GM18505 (cell line): Measurements from ENCODE around the gene POLR3A.

Experiments used
- ATAC-seq: cut with Tn5 transposase; IDR thresholded peaks from one replicate; pipeline ENCODE4 v1.9.1; 2021; ENCODE audit not compliant: unreplicated experiment
- POLR2A ChIP-seq: IDR thresholded peaks from 4 replicates; pipeline ENCODE4 v1.6.1; 2011; ENCODE audit warnings: borderline replicate concordance; ENCODE audit not compliant: insufficient read depth, insufficient read length; ENCODE audit errors: extremely low read depth

The POLR3A gene

DNA sequence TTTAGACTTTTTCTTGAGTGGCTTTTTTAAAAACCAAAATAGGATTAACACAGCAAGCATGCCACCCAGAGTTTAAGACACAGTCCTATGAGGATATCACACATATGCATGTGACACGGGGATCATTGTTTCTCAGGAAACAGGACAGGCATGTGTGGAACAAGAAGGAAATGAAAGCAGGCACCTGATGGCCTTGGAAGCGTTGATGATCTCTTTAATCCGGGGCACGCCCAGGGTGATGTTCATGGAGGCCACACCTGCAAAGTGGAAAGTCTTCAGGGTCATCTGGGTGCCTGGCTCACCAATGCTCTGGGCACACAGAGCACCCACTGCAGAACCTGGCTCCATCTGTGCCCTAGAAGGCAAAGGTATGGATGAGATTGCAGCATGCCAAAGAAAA is 44.3 kb downstream of the POLR3A start:
- ATAC-seq, result no peak

DNA sequence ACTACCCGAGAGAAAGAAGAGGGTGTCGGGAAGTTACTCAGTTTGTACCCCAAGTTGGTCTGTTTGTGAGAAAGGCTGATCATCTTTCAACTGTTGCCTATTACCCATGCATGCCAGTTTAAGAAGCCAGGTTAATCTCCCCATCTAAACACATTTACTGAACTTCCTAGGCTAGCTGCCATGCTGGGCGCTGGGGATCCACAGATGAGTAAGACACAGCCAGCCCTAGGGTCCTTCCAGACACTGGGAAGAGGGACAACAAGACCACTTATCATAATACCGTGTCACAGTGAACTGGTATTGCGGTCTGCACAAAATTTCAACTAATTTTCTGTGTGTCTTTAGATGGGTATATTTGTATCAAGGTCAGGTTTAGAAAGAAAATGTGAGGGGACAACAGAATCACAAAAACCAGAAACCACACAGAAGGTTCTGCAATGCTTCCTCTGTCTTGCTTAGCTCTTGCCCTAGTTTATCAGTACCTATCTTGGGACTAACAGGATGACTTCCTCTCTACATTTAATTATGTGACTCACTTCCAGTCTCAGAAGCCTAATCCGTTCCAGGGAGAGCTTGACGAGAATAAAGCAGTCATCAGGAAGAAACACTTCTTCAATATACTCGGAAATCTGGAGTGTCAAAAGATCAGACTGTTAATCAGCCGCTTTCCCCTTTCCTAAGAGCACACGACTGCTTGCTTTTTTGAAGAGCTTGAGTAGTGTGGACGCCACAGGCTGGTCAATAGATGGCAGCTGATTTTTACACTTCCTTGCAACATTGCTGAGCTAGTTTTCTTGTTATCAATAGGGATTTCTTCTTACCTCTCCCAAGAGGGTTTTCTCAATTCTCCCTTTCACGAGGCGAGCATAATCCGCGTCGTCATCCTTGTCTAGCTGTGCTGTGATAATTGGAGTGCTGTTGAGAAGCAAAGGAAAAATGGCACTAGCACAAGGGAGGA is 45.7 kb downstream of the POLR3A start:
- ATAC-seq, result no peak
- no peak for TF ChIP-seq POLR2A

More for the DNA sequence above, 44.3 kb downstream of the POLR3A start:
- no peak for TF ChIP-seq POLR2A

DNA sequence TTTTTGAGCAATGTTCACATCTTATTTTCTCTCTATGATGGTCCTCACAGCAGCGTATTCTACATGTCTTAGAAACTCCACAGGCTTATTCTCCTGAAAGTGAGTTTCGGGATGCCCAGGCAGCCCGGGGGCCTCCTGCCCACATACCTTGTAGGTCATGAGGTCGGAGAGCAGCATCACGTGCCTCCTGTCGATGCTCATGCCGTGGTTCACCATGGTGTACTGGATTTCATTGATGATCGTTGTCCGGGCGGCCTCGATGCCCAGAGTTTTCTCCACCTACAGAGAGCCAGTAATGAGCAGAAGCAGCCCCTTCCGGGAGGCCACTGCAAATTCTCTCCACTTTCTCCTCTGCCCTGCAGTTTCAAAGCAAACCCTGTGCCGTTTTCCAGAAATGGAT is 48.0 kb downstream of the POLR3A start:
- no peak for ATAC-seq
- no peak for TF ChIP-seq POLR2A

DNA sequence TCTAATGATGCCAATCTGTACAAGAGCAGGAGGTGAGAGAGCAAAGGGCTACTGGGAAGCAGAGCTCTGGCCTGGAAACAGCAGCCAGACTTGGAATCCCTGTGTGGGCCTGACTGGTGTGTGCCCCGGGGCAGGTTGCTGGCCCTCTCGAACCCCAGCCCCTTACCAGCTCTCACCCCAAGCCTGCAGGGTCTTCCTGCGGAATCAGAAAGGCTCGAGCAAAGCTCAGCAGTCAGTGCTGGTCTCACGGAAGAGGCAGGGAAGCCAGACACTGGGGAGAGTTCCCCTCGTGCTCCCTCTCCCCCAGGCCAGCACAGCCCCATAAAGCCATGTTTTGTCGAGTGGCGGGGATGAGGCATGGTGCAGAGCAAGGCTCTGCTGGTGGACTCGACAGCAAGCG is 50.1 kb downstream of the POLR3A start:
- TF ChIP-seq POLR2A, result no peak
- ATAC-seq, result no peak

DNA sequence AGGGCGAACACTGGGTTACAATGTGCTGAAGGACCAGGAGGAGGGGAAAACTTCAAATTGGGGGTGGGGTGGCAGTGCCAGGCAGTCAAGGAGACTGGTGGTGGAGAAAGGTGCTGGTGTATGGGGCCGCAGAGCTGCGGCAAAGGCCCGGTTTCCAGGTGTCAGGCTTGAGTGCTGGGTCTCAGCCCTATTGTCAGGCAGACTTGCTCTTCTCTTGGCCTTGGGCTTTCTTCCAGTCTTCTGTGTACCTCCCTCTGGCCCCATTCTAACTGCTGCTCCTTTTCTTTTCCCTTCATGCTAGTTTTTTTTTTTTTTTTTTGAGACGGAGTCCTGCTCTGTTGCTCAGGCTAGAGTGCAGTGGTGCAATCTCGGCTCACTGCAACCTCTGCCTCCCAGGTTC is 51.0 kb downstream of the POLR3A start:
- no peak for ATAC-seq
- TF ChIP-seq POLR2A, result no peak

DNA sequence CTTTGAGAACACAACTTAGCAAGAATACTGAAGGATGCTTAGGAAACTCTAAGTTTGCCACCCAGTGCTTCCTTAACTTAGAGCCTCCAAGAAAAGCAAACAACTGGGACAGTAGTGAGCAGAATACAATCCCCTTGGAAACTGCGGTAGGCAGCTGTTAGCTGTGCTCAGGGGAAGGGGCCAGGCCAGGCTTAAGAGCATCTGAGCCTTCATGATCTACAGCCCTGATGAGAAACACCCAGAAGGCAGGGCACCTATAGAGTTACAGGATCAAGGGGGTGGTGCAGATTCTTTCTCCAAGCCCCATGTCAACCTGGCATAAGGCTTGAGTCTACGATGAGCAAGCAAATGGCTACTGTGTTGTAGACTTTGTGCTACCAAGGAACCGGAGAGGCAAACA is 51.4 kb downstream of the POLR3A start:
- no peak for ATAC-seq
- TF ChIP-seq POLR2A, result no peak

DNA sequence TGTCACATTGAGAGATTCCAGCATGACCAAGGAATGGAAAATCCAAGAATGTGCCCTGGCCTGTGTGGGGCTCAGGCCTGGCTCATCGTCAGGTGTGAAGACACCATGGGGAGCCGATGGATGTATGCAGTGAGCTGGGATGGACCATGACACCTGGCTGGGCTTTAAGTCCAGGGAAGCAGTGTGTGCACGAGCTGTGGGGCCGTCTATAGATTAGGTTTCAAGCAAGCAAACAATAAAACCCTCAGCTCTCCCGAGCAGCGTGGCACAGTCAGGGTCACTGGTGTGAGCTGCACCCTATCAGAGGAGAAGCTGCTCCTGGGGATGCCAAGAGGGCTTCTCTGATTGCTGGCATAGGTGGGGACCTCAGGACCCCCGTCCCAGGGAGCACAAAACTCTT is 52.3 kb downstream of the POLR3A start:
- TF ChIP-seq POLR2A, result no peak
- no peak for ATAC-seq

DNA sequence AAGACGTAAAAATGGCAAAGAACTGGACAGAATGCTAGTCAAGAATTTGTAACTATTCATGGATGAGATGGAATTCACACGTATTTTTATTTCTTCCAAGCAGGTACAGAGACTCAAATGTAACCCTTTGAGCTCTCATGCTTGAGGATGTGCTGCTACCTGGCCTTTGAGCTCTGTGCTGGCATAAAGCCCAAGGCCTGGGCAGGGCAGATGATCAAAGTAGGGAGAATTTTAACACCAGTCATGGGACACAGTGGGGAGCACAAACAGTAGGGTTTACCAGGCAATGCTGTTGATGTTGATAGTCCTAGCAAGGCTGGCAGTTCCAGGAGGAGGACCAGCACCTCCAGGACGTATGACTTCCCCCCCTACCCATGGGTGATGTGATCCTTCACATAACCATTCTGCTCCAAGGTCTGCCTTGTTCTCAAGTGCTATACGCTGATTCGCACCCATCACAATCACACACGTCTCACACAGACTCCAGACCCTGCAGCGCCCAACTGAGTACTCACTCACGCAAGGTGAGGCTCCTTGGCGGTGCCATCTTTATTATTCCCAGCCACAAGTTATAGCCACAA is 54.1 kb downstream of the POLR3A start:
- TF ChIP-seq POLR2A, result no peak
- ATAC-seq, result no peak

DNA sequence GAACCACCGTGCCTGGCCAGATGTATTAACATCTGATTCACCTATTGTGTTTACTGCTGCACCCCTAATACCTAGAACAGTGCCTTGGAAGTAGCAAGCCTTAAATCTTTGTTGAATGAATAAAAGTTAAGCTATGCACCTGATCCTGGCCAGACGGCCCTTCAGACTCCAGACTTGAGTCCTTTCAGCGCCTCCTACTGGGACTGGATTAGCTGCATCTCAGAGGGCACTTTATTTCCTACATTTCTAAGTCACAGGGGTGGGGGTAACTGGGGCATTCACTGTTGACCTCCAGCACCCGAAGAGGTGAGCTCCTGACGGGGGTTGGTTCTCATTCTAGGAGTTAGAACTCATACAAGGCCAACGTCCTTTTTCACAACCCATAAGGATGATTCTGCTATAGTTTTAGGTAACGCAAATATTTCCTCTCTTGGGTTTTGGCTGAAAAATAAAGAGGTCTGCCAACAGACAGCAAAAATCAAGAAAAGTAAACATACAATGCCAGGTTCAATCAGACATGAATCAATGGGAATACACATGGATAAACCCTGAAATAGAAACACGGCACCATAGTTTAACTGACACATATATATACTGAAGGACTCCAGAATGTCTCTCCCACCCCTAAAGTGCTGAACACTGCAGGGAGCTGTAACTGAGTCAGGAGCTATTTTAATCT is 54.8 kb downstream of the POLR3A start:
- no peak for ATAC-seq
- no peak for TF ChIP-seq POLR2A

DNA sequence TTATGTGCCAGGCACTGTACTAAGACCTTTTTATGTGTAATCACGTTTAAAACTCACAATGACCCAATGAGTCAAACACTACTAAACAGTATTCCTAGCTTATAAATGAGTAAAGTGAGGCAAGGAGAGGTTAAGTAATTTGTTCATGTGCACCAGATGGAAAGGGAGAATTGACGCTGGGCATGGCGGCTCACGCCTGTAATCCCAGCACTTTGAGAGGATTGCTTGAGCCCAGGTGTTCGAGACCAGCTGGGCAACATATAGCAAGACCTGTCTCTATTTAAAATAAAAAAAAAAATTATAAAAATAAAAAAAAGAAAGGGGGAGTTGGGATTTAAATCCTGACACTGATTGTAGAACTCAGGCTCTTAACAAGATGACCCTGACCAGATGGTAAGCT is 56.0 kb downstream of the POLR3A start:
- ATAC-seq, result no peak
- TF ChIP-seq POLR2A, result no peak

DNA sequence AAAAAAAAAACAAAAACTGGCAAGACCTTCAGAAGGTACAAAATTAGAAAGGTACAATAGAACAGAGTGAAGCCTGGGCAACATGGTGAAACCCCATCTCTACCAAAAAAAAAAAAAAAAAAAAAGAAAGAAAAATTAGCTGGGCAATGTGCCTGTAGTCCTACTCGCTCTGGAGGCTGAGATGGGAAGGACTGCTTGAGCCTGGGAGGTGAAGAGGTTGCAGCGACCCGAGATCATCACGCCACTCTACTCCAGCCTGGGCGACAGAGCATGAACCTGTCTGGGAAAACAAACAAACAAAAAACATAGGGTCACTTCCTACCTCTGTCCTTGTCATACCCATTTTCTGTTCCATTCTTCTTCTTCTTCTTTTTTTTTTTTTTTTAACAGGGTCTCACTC is 57.2 kb downstream of the POLR3A start:
- TF ChIP-seq POLR2A, result no peak
- no peak for ATAC-seq

DNA sequence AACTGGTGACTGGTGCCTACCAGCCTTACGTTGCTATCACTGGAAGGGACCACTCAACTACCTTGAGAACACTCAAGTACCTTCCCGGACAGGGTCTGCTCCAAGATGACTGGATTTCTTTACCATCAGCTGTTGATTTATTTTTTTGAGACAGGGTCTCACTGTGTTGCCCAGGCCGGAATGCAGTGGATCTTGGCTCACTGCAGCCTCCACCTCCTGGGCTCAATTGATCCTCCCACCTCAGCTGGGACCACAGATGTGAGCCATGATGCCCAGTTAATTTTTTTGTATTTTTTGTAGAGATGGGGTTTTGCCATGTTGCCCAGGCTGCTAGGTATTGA is 57.5 kb downstream of the POLR3A start:
- ATAC-seq, result no peak
- no peak for TF ChIP-seq POLR2A

DNA sequence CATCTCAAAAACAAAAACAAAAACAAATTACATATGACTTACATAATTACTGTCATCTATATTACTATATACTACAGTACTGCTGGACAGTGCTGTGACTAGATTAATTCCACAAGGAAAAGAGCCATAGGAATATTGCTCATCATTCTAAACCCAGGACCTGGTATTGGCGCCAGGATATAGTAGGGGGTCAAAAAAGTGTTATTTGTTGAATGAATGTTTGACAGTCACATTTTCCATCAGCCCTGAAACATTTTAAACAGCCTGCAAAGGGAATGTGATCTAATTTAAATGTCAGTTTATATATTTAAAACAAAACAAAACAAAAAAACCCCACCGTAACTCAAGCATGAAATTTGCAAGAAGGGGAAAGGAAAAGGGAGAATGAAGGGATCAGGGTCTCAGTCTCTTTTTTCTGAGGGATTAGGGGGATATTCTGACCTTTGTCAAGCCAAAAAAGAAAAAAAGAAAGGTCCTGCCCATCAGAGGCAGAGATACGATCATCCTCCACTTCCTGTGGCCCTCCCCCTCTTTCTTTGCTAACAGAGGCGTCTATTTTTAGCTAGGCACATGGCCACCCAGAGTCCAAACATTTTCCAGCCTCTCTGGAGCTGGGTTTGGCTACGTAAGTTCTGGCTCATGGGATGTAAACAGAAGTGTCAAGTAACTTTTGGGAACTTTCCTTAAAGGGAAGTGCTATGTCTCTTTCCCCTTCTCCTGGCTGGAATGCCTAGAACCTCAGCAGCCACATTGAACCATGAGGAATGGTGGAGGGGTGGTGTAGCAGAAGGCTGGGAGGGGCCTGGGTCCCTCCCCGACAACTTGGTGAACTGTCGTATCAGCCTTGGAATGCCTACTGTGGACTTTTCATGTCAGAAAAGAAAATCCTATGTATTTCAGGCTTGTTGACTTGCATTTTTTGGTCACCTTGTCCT is 58.2 kb downstream of the POLR3A start:
- ATAC-seq, result no peak
- TF ChIP-seq POLR2A, result no peak
